Keratinocyte (primary cell): ENCODE measurements around the gene VCX3B.

Experiments
- EZH2 ChIP-seq: IDR thresholded peaks from one replicate; pipeline ENCODE4 v1.6.1; 2012; ENCODE audit warnings: inconsistent platforms, mild to moderate bottlenecking, low read length, moderate library complexity
- TF ChIP-seq, protein P1 (sequence below), 3 experiments: IDR thresholded peaks in 1 of 3; conservative IDR thresholded peaks in 1 of 3; optimal IDR thresholded peaks in 1 of 3; 2 replicates in 2 of 3; 3 replicates in 1 of 3; pipeline versions ENCODE3 to v1.5.1; 2011; ENCODE audit warnings: low read length in 3 of 3, mild to moderate bottlenecking in 3 of 3, moderate library complexity in 2 of 3, control low read depth in 1 of 3, inconsistent platforms in 1 of 3; ENCODE audit not compliant: insufficient read depth in 2 of 3; ENCODE audit errors: extremely low read depth in 1 of 3

DNA sequence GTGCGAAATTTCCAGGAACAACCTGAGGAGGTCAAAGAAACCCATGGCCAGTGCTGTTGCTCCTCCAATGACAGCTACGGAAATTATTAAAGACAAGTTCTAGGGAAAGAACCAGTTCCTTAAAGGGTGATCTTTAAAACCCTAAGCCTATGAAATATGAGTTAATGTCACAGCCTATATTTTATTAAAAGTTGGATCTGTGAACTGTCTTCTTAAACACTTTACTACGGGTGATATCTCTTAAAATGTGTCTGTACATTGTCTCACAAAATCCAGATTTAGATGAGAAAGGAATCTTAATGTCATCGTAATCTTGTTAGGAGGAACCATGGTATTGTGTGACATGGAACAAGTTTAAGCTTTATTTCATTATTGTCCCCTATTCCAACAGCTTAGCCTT lies 46.3 kb upstream of the VCX3B start:
- TF ChIP-seq, protein P1, sequence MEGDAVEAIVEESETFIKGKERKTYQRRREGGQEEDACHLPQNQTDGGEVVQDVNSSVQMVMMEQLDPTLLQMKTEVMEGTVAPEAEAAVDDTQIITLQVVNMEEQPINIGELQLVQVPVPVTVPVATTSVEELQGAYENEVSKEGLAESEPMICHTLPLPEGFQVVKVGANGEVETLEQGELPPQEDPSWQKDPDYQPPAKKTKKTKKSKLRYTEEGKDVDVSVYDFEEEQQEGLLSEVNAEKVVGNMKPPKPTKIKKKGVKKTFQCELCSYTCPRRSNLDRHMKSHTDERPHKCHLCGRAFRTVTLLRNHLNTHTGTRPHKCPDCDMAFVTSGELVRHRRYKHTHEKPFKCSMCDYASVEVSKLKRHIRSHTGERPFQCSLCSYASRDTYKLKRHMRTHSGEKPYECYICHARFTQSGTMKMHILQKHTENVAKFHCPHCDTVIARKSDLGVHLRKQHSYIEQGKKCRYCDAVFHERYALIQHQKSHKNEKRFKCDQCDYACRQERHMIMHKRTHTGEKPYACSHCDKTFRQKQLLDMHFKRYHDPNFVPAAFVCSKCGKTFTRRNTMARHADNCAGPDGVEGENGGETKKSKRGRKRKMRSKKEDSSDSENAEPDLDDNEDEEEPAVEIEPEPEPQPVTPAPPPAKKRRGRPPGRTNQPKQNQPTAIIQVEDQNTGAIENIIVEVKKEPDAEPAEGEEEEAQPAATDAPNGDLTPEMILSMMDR (optimal IDR thresholded peaks at IDR 0.05 in 1 of 3, IDR thresholded peaks at IDR 0.05 in 1 of 3, conservative IDR thresholded peaks at IDR 0.05 in 1 of 3; ENCODE audit: extremely low read depth in 1 of 3, insufficient read depth in 2 of 3, low read length in 3 of 3): no peak
- TF ChIP-seq EZH2: no peak
